Measurements from ENCODE around the gene TUT7. TPM values are rescaled to one million over a fixed set of nuclear protein-coding genes. Genes with fewer than 3 reads are reported as not detected.

TUT7 gene
- total and polyA plus RNA-seq, 2 of the 4 experiments (the other 2 are of a cell fraction), result 13.3 to 33.3 TPM

GRCh38 chr9:86303316-86303975 is 50.8 kb downstream of the TUT7 start:
- H2AFZ ChIP-seq (replicated peaks; ENCODE audit: low read length, poor library complexity), result no peak overlapping the region
- no peak overlapping the region for H2BK5ac ChIP-seq (ENCODE audit: low read depth, low read length, poor library complexity, severe bottlenecking)
- H3K4ac ChIP-seq (ENCODE audit: low read depth, low read length), result no peak overlapping the region
- DNase-seq (peak; percentile 53), ATAC-seq (ENCODE audit: low read depth) (no peak)
- H3K9me3 ChIP-seq (ENCODE audit: control insufficient read depth, insufficient read depth, low read length), result no peaks in the 10 kb centered on the region
- peaks cover 50% of the 10 kb centered on the region for H3K36me3 ChIP-seq (ENCODE audit: control insufficient read depth, insufficient read depth, low read length)
- H4K91ac ChIP-seq (ENCODE audit: insufficient read depth, low read depth, low read length), result no peak overlapping the region
- TF ChIP-seq BHLHE40 (IDR thresholded peaks at IDR 0.05; ENCODE audit: low read depth, low read length) (0 out of 2 replicates have a peak, but pooled peaks have one; percentile 33), MAZ (IDR thresholded peaks at IDR 0.05; ENCODE audit: borderline replicate concordance, low read depth, low read length) (no peak), POLR2A (IDR thresholded peaks at IDR 0.05; ENCODE audit: low read depth, low read length) (no peak), SMC3 (IDR thresholded peaks at IDR 0.05; ENCODE audit: low read depth, low read length) (no peak), MAFK (IDR thresholded peaks at IDR 0.05; ENCODE audit: low read depth, low read length) (0 out of 2 replicates have a peak, but pooled peaks have one; percentile 11), CTCF (conservative IDR thresholded peaks at IDR 0.05; ENCODE audit: low read depth, low read length) (no peak), FOS (IDR thresholded peaks at IDR 0.05; ENCODE audit: low read depth, low read length) (no peak)
- H3K9me1 ChIP-seq (ENCODE audit: insufficient read depth, low read length), result no peaks in the 10 kb centered on the region; the same call in 1 of the 2 replicates
- H2BK20ac ChIP-seq (ENCODE audit: low read depth, low read length), result no peak overlapping the region
- ChIA-PET CTCF (no interaction called here), POLR2A (ENCODE audit: unreplicated experiment) (interaction anchor here (0.7 kb wide), 1 partner anchor 44 kb away, joined by 6 read pairs; the partner anchor contains the start of gene C9orf153)
- H3K9ac ChIP-seq (ENCODE audit: low read depth, low read length), result no peak overlapping the region
- intact Hi-C loops (cut with micrococcal nuclease) (loop anchor here (5.0 kb wide), 1 partner anchor 34 kb away; no protein-coding TSS in a partner anchor), in situ Hi-C loops (cut with MboI; ENCODE audit: low sequenced_read_pairs) (no loop called here), dilution Hi-C loops (cut with HindIII; ENCODE audit: low sequenced_read_pairs, unreplicated experiment) (no loop called here)
- no peak overlapping the region for H2BK120ac ChIP-seq (ENCODE audit: low read depth, low read length)
- no peak overlapping the region for H3K4me2 ChIP-seq (ENCODE audit: low read depth, low read length)
- H3K27ac ChIP-seq (ENCODE audit: insufficient read depth, low read length), result no peak overlapping the region
- H3K18ac ChIP-seq (ENCODE audit: low read depth, low read length), result no peak overlapping the region
- no TSS peak for BruUV-seq (replicated peaks)
- no peak overlapping the region for H3K14ac ChIP-seq (replicated peaks; ENCODE audit: low read depth, low read length)
- peaks cover 0 to 9% of the 10 kb centered on the region in 2 experiments; a peak in 2 of 4 replicates for H3K79me1 ChIP-seq (ENCODE audit: low read depth in 1 of 2, low read length in 2 of 2)
- H4K8ac ChIP-seq (ENCODE audit: low read depth in 2 of 2, low read length in 2 of 2), result 0 out of 4 replicates have a peak overlapping the region, but pooled peaks of 1 of the 2 experiments have one; percentile 21
- H2BK15ac ChIP-seq (ENCODE audit: low read depth, low read length), result no peak overlapping the region
- no peak overlapping the region for H4K5ac ChIP-seq (ENCODE audit: low read depth, low read length)
- no peak overlapping the region for H2AK9ac ChIP-seq (replicated peaks; ENCODE audit: low read depth, low read length, poor library complexity)
- H3K56ac ChIP-seq (ENCODE audit: extremely low read depth, insufficient read depth, low read length), result no peak overlapping the region
- H3K23ac ChIP-seq (ENCODE audit: low read depth, low read length), result no peak overlapping the region
- H3K4me1 ChIP-seq (ENCODE audit: control insufficient read depth, insufficient read depth, low read length), result peaks cover 4% of the 10 kb centered on the region
- no peaks in the 10 kb centered on the region for H3K27me3 ChIP-seq (ENCODE audit: control insufficient read depth, insufficient read depth, low read length)
- H3K4me3 ChIP-seq (ENCODE audit: insufficient read depth, low read depth, low read length), result no peak overlapping the region
- H2AK5ac ChIP-seq (ENCODE audit: low read depth, low read length), result no peak overlapping the region
- no peaks in the 10 kb centered on the region for H4K20me1 ChIP-seq (ENCODE audit: insufficient read depth, low read length)
- no CpG with 5 or more reads among the region's 4 CpGs for WGBS, 2 experiments (ENCODE audit: extremely low coverage in 2 of 2, insufficient read length in 1 of 2)
